H9 (cell line): ENCODE measurements around the gene NSMCE4A. TPM values are rescaled to one million over a fixed set of nuclear protein-coding genes. Genes with fewer than 3 reads are reported as not detected.

Experiments
- DNase-seq: peaks from one replicate; pipeline ENCODE4 v3.0.0-alpha.2; 2017
- H2AFZ ChIP-seq: one replicate; pipeline ENCODE4 v1.6.1; 2013; ENCODE audit warnings: mild to moderate bottlenecking, low read length, control low read depth, moderate library complexity
- H2AK5ac ChIP-seq: 2 replicates; pipeline ENCODE4 v1.6.1; 2013; ENCODE audit warnings: low read length, control low read depth, mixed read lengths; ENCODE audit not compliant: insufficient read length
- H2BK120ac ChIP-seq: one replicate; pipeline ENCODE4 v1.6.1; 2013; ENCODE audit warnings: low read depth, mild to moderate bottlenecking, low read length, control low read depth, inconsistent platforms; ENCODE audit not compliant: poor library complexity, severe bottlenecking
- H2BK12ac ChIP-seq: 2 replicates; pipeline ENCODE4 v1.6.1; 2013; ENCODE audit warnings: low read length, control low read depth, mixed read lengths, low read depth; ENCODE audit not compliant: insufficient read length
- H2BK15ac ChIP-seq: 2 replicates; pipeline ENCODE4 v1.6.1; 2013; ENCODE audit warnings: low read depth, low read length, control low read depth
- H2BK20ac ChIP-seq: one replicate; pipeline ENCODE4 v1.6.1; 2013; ENCODE audit warnings: low read depth, mild to moderate bottlenecking, low read length, control low read depth, inconsistent platforms; ENCODE audit not compliant: poor library complexity, severe bottlenecking
- H2BK5ac ChIP-seq: 2 replicates; pipeline ENCODE4 v1.6.1; 2013; ENCODE audit warnings: low read length, control low read depth, mixed read lengths; ENCODE audit not compliant: insufficient read length
- H3K14ac ChIP-seq: 2 replicates; pipeline ENCODE4 v1.6.1; 2013; ENCODE audit warnings: low read length, control low read depth; ENCODE audit not compliant: insufficient read depth
- H3K18ac ChIP-seq: 2 replicates; pipeline ENCODE4 v1.6.1; 2013; ENCODE audit warnings: low read depth, mild to moderate bottlenecking, mixed read lengths, low read length, control low read depth; ENCODE audit not compliant: insufficient read length
- H3K23ac ChIP-seq: 2 replicates; pipeline ENCODE4 v1.6.1; 2013; ENCODE audit warnings: low read length, control low read depth, mixed read lengths, low read depth; ENCODE audit not compliant: insufficient read length
- H3K23me2 ChIP-seq: 2 replicates; pipeline ENCODE4 v1.6.1; 2013; ENCODE audit warnings: low read depth, mild to moderate bottlenecking, mixed read lengths, low read length, control low read depth; ENCODE audit not compliant: insufficient read length, poor library complexity, severe bottlenecking
- H3K27ac ChIP-seq: 2 replicates; pipeline ENCODE4 v1.5.1; 2013; ENCODE audit warnings: low read length, control low read depth, mixed read lengths, low read depth; ENCODE audit not compliant: insufficient read length
- H3K27me3 ChIP-seq: 2 replicates; pipeline ENCODE4 v1.6.1; 2013; ENCODE audit warnings: low read length, control low read depth, inconsistent platforms; ENCODE audit not compliant: insufficient read depth
- H3K4ac ChIP-seq: 2 replicates; pipeline ENCODE4 v1.6.1; 2013; ENCODE audit warnings: low read depth, mild to moderate bottlenecking, control low read depth, inconsistent platforms, low read length, moderate library complexity
- H3K4me1 ChIP-seq: 2 replicates; pipeline ENCODE4 v1.6.1; 2013; ENCODE audit warnings: low read length, control low read depth, inconsistent platforms; ENCODE audit not compliant: insufficient read depth
- H3K4me2 ChIP-seq: 2 replicates; pipeline ENCODE4 v1.6.1; 2013; ENCODE audit warnings: low read length, control low read depth, mixed read lengths; ENCODE audit not compliant: insufficient read length, insufficient read depth
- H3K56ac ChIP-seq: 2 replicates; pipeline ENCODE4 v1.6.1; 2013; ENCODE audit warnings: low read depth, mild to moderate bottlenecking, mixed read lengths, low read length, control low read depth; ENCODE audit not compliant: insufficient read length
- H3K79me1 ChIP-seq: 2 replicates; pipeline ENCODE4 v1.6.1; 2013; ENCODE audit warnings: low read depth, mild to moderate bottlenecking, moderate library complexity, low read length, control low read depth, inconsistent platforms; ENCODE audit not compliant: insufficient read depth, poor library complexity, severe bottlenecking
- H3K79me2 ChIP-seq: 2 replicates; pipeline ENCODE4 v1.6.1; 2013; ENCODE audit warnings: low read length, control low read depth, inconsistent platforms; ENCODE audit not compliant: insufficient read depth
- H3K9ac ChIP-seq: 2 replicates; pipeline ENCODE4 v1.6.1; 2013; ENCODE audit warnings: low read length, control low read depth, mixed read lengths; ENCODE audit not compliant: insufficient read length; ENCODE audit errors: extremely low read depth
- H3K9me3 ChIP-seq: one replicate; pipeline ENCODE4 v1.6.1; 2013; ENCODE audit warnings: low read depth, low read length, inconsistent platforms; ENCODE audit not compliant: control insufficient read depth
- H3T11ph ChIP-seq: one replicate; pipeline ENCODE4 v1.6.1; 2013; ENCODE audit warnings: mild to moderate bottlenecking, low read length, control low read depth, inconsistent platforms
- H4K20me1 ChIP-seq: one replicate; pipeline ENCODE4 v1.6.1; 2013; ENCODE audit not compliant: control insufficient read depth, insufficient read length, insufficient read depth
- H4K5ac ChIP-seq: 2 replicates; pipeline ENCODE4 v1.6.1; 2013; ENCODE audit warnings: low read depth, mild to moderate bottlenecking, mixed read lengths, low read length, control low read depth; ENCODE audit not compliant: insufficient read length
- H4K8ac ChIP-seq: replicated peaks from 2 replicates; pipeline ENCODE4 v1.6.1; 2013; ENCODE audit warnings: low read length, control low read depth, mixed read lengths, low read depth; ENCODE audit not compliant: insufficient read length
- H4K91ac ChIP-seq: 2 replicates; pipeline ENCODE4 v1.6.1; 2013; ENCODE audit warnings: low read depth, mild to moderate bottlenecking, moderate library complexity, mixed read lengths, low read length, control low read depth; ENCODE audit not compliant: insufficient read length
- H3K27ac Mint-ChIP-seq, 3 experiments: 2 replicates in 2 of 3; 3 replicates in 1 of 3; pipeline ENCODE4 v1.8.0; 2020 to 2021; ENCODE audit warnings: mixed read lengths in 3 of 3, mild to moderate bottlenecking in 1 of 3, moderate library complexity in 1 of 3
- H3K27me3 Mint-ChIP-seq: 2 replicates; pipeline ENCODE4 v1.8.0; 2021; ENCODE audit warnings: low read depth, mild to moderate bottlenecking, moderate library complexity, mixed read lengths
- H3K36me3 Mint-ChIP-seq, 3 experiments: 2 replicates in 2 of 3; 3 replicates in 1 of 3; pipeline ENCODE4 v1.8.0; 2020 to 2021; ENCODE audit warnings: low read depth in 3 of 3, mixed read lengths in 3 of 3; ENCODE audit not compliant: insufficient read depth in 1 of 3
- H3K4me1 Mint-ChIP-seq, 2 experiments: 2 replicates each; pipeline ENCODE4 v1.8.0; 2020; ENCODE audit warnings: mixed read lengths in 2 of 2
- H3K4me3 Mint-ChIP-seq, 2 experiments: 2 replicates in 1 of 2; 3 replicates in 1 of 2; pipeline ENCODE4 v1.8.0; 2020 to 2021; ENCODE audit warnings: mild to moderate bottlenecking in 2 of 2, mixed read lengths in 2 of 2, moderate library complexity in 1 of 2
- H3K9me3 Mint-ChIP-seq, 2 experiments: 2 replicates in 1 of 2; 3 replicates in 1 of 2; pipeline ENCODE4 v1.8.0; 2020; ENCODE audit warnings: mild to moderate bottlenecking in 2 of 2, mixed read lengths in 2 of 2, moderate library complexity in 1 of 2
- WGBS: extraction: QIAGEN DNeasy Blood & Tissue Kit; methylation state at CpG from one replicate; pipeline ENCODE4 v1.1.7; 2013; ENCODE audit warnings: missing lambda C conversion rate, low lambda C conversion rate, mixed read lengths; ENCODE audit not compliant: insufficient read length; ENCODE audit errors: extremely low coverage; 5-methylcytosine and 5-hydroxymethylcytosine counted together
- total RNA-seq: library from RNA; stranded (reverse); gene quantifications from 2 replicates; pipeline ENCODE4 v1.2.1, GENCODE V29; 2021
- TF ChIP-seq, protein P1 (sequence below): fragments of 200-600 bp; sonication (generic); conservative IDR thresholded peaks from 3 replicates; pipeline ENCODE4 v1.8.0; 2021; ENCODE audit warnings: antibody characterized with exemption, mild to moderate bottlenecking

The NSMCE4A gene
- total RNA-seq, 1 experiment from 2014 or later = 59.0 TPM

GRCh38 chr10:121961456-121961855 is 13.6 kb downstream of the NSMCE4A start:
- Mint-ChIP-seq H3K36me3 (peaks cover 30 to 65% (median 64%) of the 10 kb centered on the region in 3 experiments), H3K27me3 (no peaks in the 10 kb centered on the region), H3K4me3 (no peak overlapping the region), H3K9me3 (no peaks in the 10 kb centered on the region), H3K27ac (no peak overlapping the region), H3K4me1 (peaks cover 17% of the 10 kb centered on the region in 2 experiments)
- H4K5ac ChIP-seq = no peak overlapping the region
- H3K4me2 ChIP-seq = no peak overlapping the region
- no peak overlapping the region for H4K91ac ChIP-seq
- H3K27me3 ChIP-seq = no peaks in the 10 kb centered on the region
- H3K23me2 ChIP-seq = no peaks in the 10 kb centered on the region
- no CpG with 5 or more reads among the region's 2 CpGs for WGBS
- no peak overlapping the region for H2BK12ac ChIP-seq
- H2AK5ac ChIP-seq = no peak overlapping the region
- no peaks in the 10 kb centered on the region for H3K9me3 ChIP-seq
- no peaks in the 10 kb centered on the region for H3K79me2 ChIP-seq
- no peak overlapping the region for H4K8ac ChIP-seq
- H3K23ac ChIP-seq = no peak overlapping the region
- DNase-seq = no peak
- TF ChIP-seq, protein P1, sequence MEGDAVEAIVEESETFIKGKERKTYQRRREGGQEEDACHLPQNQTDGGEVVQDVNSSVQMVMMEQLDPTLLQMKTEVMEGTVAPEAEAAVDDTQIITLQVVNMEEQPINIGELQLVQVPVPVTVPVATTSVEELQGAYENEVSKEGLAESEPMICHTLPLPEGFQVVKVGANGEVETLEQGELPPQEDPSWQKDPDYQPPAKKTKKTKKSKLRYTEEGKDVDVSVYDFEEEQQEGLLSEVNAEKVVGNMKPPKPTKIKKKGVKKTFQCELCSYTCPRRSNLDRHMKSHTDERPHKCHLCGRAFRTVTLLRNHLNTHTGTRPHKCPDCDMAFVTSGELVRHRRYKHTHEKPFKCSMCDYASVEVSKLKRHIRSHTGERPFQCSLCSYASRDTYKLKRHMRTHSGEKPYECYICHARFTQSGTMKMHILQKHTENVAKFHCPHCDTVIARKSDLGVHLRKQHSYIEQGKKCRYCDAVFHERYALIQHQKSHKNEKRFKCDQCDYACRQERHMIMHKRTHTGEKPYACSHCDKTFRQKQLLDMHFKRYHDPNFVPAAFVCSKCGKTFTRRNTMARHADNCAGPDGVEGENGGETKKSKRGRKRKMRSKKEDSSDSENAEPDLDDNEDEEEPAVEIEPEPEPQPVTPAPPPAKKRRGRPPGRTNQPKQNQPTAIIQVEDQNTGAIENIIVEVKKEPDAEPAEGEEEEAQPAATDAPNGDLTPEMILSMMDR = no peak
- H2AFZ ChIP-seq = no peak overlapping the region
- H2BK5ac ChIP-seq = no peak overlapping the region
- H3K56ac ChIP-seq = no peak overlapping the region
- H3K14ac ChIP-seq = no peak overlapping the region
- H2BK20ac ChIP-seq = no peak overlapping the region
- H3T11ph ChIP-seq = no peak overlapping the region
- no peaks in the 10 kb centered on the region for H3K79me1 ChIP-seq
- no peak overlapping the region for H3K4ac ChIP-seq
- no peak overlapping the region for H2BK15ac ChIP-seq
- H3K27ac ChIP-seq = no peak overlapping the region
- no peak overlapping the region for H2BK120ac ChIP-seq
- H3K18ac ChIP-seq = no peak overlapping the region
- H3K4me1 ChIP-seq = 0 out of 2 replicates have a peak, but pooled peaks cover 2% of the 10 kb centered on the region
- H3K9ac ChIP-seq = no peak overlapping the region
- no peaks in the 10 kb centered on the region for H4K20me1 ChIP-seq
